SK-N-MC (cell line): ENCODE measurements around the gene NRP1.

Source experiments
- EZH2 ChIP-seq: fragments of 200-600 bp; sonication (generic); IDR thresholded peaks from one replicate; pipeline ENCODE4 v1.6.1; 2017; ENCODE audit warnings: antibody characterized with exemption
- POLR2AphosphoS5 ChIP-seq: IDR thresholded peaks from 2 replicates; pipeline ENCODE4 v1.6.1; 2012; ENCODE audit warnings: mild to moderate bottlenecking, low read depth, low read length, borderline replicate concordance

DNA sequence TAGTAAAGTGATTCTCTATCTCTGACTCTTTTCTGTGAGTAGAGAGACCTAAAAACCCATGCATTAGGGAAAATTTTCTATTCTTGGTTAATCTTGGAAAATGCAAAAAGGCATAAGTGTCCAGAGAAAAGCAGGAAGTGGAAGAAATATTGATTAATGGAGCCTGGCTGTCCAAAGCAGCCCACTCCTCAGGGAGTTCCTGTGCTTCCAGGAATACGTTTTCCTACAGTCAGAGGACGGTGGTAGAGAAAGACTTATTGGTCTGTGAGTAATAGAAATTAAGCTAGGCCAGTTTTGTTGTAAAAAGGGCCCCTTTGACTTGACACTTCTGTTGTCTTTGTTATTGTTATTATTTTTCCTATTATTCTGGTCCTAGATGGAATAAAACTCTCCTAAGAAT, 157.8 kb downstream of the NRP1 start:
- TF ChIP-seq EZH2 (no peak), POLR2AphosphoS5 (no peak)
